Measurements from ENCODE around the gene GABRB1.

Gene GABRB1

DNA sequence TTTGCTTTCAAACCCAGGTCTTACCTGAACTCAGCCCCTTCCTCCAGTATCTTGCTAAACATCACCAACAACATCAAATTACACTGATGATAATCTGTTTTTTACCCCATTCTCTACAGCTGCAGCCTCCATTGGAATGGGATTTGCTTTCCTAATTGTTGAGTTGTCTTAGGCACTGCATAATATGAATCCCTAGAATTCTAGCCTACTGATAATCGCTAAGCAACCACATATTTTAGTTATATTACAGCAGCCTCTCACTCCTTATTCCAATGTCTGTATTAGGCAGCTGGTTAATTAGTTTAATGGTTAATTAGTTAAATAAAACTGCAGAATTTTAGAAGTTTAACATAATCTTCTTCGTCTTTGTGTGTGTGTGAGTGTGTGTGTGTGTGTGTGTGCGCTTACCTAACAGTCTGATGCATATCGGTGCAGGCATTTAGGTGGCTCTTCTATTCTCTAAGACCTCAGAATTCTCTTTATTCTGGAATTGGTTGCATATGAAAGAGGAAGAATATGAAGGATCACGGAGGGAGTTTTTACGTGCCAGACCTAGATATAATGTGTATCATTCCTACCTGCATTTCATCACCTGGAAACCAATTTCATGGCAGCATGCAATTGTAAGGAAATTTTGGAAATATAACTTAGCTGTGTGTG lies 437.5 kb downstream of the GABRB1 start:
- no peaks in the 10 kb centered on the region for H3K9me3 ChIP-seq
- no peak overlapping the region for H3K27ac ChIP-seq
- peaks cover 15% of the 10 kb centered on the region for H3K4me1 ChIP-seq
- H3K9ac ChIP-seq: no peak overlapping the region
- no peak overlapping the region for H3K4me2 ChIP-seq
- no peaks in the 10 kb centered on the region for H3K36me3 ChIP-seq
- no peak overlapping the region for H3K4me3 ChIP-seq
- no peaks in the 10 kb centered on the region for H4K20me1 ChIP-seq
- H3K27me3 ChIP-seq: no peaks in the 10 kb centered on the region
- no peak for TF ChIP-seq Cebpa-rat (IDR thresholded peaks at IDR 0.05)

DNA sequence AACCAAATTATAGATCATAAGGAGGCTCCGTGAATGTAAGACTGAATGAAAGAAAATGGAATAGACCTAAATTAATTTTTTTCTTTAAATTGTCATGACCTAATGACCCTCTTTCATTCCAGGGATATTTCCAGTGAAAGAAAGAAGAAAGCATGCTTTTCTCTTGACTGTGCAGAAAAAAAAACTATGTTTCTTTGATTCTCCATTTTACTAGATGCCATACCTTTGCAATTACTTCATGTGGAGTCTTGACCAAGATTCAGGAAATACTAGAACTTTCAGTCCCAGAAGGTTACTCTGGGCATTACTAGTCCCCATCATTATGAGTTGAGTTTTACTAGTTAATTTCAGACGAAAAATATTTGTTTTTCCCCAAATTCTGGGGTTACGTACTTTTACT lies 438.6 kb downstream of the GABRB1 start:
- peaks cover 4% of the 10 kb centered on the region for H3K4me1 ChIP-seq
- H3K9ac ChIP-seq: no peak overlapping the region
- no peak overlapping the region for H3K4me3 ChIP-seq
- H3K27me3 ChIP-seq: no peaks in the 10 kb centered on the region
- H3K27ac ChIP-seq: no peak overlapping the region
- no peak overlapping the region for H3K4me2 ChIP-seq
- no peak for TF ChIP-seq Cebpa-rat (IDR thresholded peaks at IDR 0.05)
- H4K20me1 ChIP-seq: no peaks in the 10 kb centered on the region
- no peaks in the 10 kb centered on the region for H3K9me3 ChIP-seq
- no peaks in the 10 kb centered on the region for H3K36me3 ChIP-seq

DNA sequence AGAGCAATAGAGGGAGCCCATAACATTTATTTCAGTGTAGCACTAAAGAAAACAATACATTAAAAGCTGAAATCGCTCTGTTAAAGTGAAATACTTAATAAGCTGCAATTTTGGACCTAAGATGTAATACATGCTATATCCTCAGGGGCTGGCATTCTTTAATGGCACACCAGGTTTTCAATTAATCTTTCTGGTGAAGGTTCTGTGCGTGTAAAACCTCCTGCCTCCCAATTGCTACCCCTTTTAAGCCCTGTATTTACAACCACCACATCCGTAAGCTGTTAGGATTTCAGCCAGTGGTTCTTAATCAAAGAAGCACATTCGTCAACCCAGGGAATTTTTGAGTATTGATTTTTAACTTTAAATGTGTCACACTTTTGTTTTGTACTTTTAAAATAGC lies 439.7 kb downstream of the GABRB1 start:
- no peak for TF ChIP-seq Cebpa-rat (IDR thresholded peaks at IDR 0.05)
- Histone ChIP-seq H4K20me1 (no peaks in the 10 kb centered on the region), H3K27me3 (no peaks in the 10 kb centered on the region), H3K27ac (no peak overlapping the region), H3K4me3 (no peak overlapping the region), H3K4me1 (no peaks in the 10 kb centered on the region), H3K9me3 (no peaks in the 10 kb centered on the region), H3K4me2 (no peak overlapping the region), H3K36me3 (no peaks in the 10 kb centered on the region), H3K9ac (no peak overlapping the region)

DNA sequence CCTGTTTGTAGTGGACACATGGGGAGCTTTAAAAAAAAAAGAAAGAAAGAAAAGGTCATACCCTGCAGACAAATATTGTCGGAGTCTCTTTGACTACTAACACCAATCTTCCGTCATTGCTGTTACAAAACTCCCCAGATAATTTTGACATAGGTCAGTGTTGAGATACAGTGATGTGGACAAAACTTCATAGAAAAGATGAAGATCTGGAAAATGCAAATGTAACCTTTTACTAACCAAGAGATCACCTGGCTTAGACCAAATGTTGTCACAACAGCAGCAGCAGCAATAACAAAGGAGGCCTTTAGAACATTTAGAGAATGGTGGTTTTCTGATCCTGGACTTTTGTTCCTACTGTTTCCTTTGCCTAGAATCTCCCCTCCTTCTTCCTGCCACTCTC lies 440.2 kb downstream of the GABRB1 start:
- Histone ChIP-seq H3K4me3 (no peak overlapping the region), H3K4me1 (no peaks in the 10 kb centered on the region), H3K9ac (no peak overlapping the region), H3K36me3 (no peaks in the 10 kb centered on the region), H4K20me1 (no peaks in the 10 kb centered on the region), H3K27me3 (no peaks in the 10 kb centered on the region), H3K4me2 (no peak overlapping the region), H3K9me3 (no peaks in the 10 kb centered on the region), H3K27ac (no peak overlapping the region)
- no peak for TF ChIP-seq Cebpa-rat (IDR thresholded peaks at IDR 0.05)

DNA sequence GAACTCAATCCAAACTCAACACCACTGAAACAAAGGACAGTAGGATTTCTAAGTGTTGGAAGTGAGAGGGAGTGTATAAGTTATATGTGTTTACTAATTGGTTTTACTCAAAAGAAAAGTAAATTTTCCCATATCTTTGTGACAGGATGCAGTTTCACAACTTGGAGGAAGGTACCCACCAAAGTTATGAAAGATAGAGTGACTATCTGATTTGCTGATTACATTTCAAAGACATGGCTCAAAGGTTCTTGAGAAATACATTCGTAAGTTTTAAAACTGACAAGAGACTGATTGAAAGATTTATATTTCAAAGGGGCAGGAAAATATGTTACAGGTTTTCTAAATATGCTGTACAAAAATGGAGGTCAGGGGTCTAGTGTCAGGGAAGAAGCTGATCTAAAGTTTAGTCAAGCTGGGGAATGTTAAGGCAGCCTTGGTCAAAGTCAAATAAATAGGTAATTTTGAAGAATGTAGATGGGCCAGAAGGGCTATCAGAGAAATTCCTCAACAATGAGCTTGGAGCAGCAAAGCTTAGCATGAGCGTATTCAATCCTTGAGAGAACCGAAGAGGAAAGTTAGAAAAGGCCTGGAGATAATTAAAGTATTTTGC lies 441.9 kb downstream of the GABRB1 start:
- no peak for TF ChIP-seq Cebpa-rat (IDR thresholded peaks at IDR 0.05)
- Histone ChIP-seq H4K20me1 (no peaks in the 10 kb centered on the region), H3K9ac (no peak overlapping the region), H3K4me2 (no peak overlapping the region), H3K9me3 (no peaks in the 10 kb centered on the region), H3K27me3 (no peaks in the 10 kb centered on the region), H3K4me1 (no peaks in the 10 kb centered on the region), H3K4me3 (no peak overlapping the region), H3K27ac (no peak overlapping the region), H3K36me3 (no peaks in the 10 kb centered on the region)

DNA sequence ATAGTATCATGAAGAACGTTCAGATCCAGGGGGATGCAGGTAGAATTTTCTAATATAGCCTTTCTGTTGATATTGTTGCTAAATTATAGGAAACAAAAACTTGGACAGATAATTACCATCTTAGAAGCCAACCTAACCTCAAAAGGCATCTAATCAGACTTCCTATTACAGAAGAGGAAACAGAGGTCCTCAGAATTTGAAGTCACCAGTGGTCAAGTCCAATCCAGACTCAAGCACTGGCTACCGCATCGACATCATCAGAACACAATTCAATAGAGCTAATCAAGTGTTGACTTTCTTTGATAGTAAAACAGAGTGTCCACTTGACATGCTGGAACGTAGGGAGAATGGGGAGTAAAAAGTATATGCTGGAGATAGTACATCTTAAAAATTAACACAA lies 443.4 kb downstream of the GABRB1 start:
- no peak overlapping the region for H3K9ac ChIP-seq
- no peak overlapping the region for H3K4me3 ChIP-seq
- H3K36me3 ChIP-seq: no peaks in the 10 kb centered on the region
- H3K27me3 ChIP-seq: no peaks in the 10 kb centered on the region
- H3K27ac ChIP-seq: no peak overlapping the region
- no peak for TF ChIP-seq Cebpa-rat (IDR thresholded peaks at IDR 0.05)
- no peak overlapping the region for H3K4me2 ChIP-seq
- H4K20me1 ChIP-seq: no peaks in the 10 kb centered on the region
- no peaks in the 10 kb centered on the region for H3K4me1 ChIP-seq
- no peaks in the 10 kb centered on the region for H3K9me3 ChIP-seq

DNA sequence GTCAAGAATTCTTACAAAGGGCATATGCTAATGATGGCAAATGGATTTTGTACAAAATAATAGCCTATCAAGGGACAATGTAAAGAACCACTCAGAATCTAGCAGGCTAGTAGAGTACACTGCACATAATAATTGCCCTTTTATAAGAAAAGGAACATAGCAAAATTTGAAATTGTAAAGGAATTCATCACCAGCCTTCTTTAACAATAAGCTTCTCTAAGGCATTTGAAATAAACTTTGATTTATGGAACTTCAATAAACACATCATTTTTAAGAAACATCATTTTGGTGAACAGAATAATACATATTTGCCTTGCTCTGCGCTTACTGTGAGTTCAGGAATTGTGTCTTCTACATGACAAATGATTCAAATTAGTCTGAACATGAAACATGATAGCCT lies 444.0 kb downstream of the GABRB1 start:
- Histone ChIP-seq H3K4me1 (no peaks in the 10 kb centered on the region), H3K27me3 (no peaks in the 10 kb centered on the region), H3K4me2 (no peak overlapping the region), H4K20me1 (no peaks in the 10 kb centered on the region), H3K4me3 (no peak overlapping the region), H3K27ac (no peak overlapping the region), H3K9me3 (no peaks in the 10 kb centered on the region), H3K36me3 (no peaks in the 10 kb centered on the region), H3K9ac (no peak overlapping the region)
- no peak for TF ChIP-seq Cebpa-rat (IDR thresholded peaks at IDR 0.05)
